ENCODE data around the gene COL4A5.

GRCh38 chrX:108582151-108582550 is 142.5 kb downstream of the COL4A5 start:
- TF ChIP-seq CTCF (conservative IDR thresholded peaks at IDR 0.05; ENCODE audit: low read depth, low read length) = no peak
- no peak for TF ChIP-seq EZH2 (IDR thresholded peaks at IDR 0.05; ENCODE audit: borderline replicate concordance, low read depth, low read length, poor library complexity, severe bottlenecking)
